T-helper 1 cell (primary cell): ENCODE measurements around the gene GJC2.
"Not testable (repeated sequence)": the region's sequence is repeated elsewhere in the genome, so short reads cannot be mapped to it uniquely, and the experiment has no call there.

Source experiments
- DNase-seq, 5 donors: peaks; one replicate each; pipeline ENCODE4 v3.0.0-alpha.2; 2012 to 2020

The GJC2 gene

GRCh38 chr1:228173528-228174481, 24.1 kb downstream of the GJC2 start:
- DNase-seq = peak in 1 of 5 donors; percentile 35

- DNase-seq = peak in 4 of 5 donors; percentile 29 to 50 (median 38)
These were observed 25.0 kb downstream of the GJC2 start for GRCh38 chr1:228174482-228175315.

GRCh38 chr1:228175316-228176023, 25.7 kb downstream of the GJC2 start:
- no peak for DNase-seq

- DNase-seq = no peak
These were observed 26.3 kb downstream of the GJC2 start for GRCh38 chr1:228176024-228176395.

GRCh38 chr1:228176461-228177182, 26.9 kb downstream of the GJC2 start:
- DNase-seq = no peak

- no peak for DNase-seq
These were observed 27.4 kb downstream of the GJC2 start for GRCh38 chr1:228177183-228177475.

- no peak for DNase-seq
These were observed 28.3 kb downstream of the GJC2 start for GRCh38 chr1:228177721-228178710.

- no peak for DNase-seq
These were observed 29.3 kb downstream of the GJC2 start for GRCh38 chr1:228178737-228179684.

GRCh38 chr1:228180271-228180958, 30.7 kb downstream of the GJC2 start:
- no peak for DNase-seq

GRCh38 chr1:228180959-228181644, 31.4 kb downstream of the GJC2 start:
- no peak for DNase-seq

GRCh38 chr1:228181645-228182034, 31.9 kb downstream of the GJC2 start:
- no peak for DNase-seq

- DNase-seq = no peak
These were observed 32.7 kb downstream of the GJC2 start for GRCh38 chr1:228182296-228183030.

- DNase-seq = no peak
These were observed 34.4 kb downstream of the GJC2 start for GRCh38 chr1:228184152-228184551.

- peak; percentile 51 to 72 (median 67) for DNase-seq
These were observed 35.9 kb downstream of the GJC2 start for GRCh38 chr1:228185641-228185965.

- not testable (repeated sequence) for DNase-seq
These were observed 38.5 kb downstream of the GJC2 start for GRCh38 chr1:228188249-228188648.

GRCh38 chr1:228190182-228190581, 40.5 kb downstream of the GJC2 start:
- DNase-seq = no peak

- no peak for DNase-seq
These were observed 41.0 kb downstream of the GJC2 start for GRCh38 chr1:228190778-228191177.

GRCh38 chr1:228194436-228194835, 44.7 kb downstream of the GJC2 start:
- DNase-seq = no peak
